ENCODE measurements around the gene KRT82. TPM values are rescaled to one million over a fixed set of nuclear protein-coding genes. Genes with fewer than 3 reads are reported as not detected.

KRT82 gene
- total and polyA plus RNA-seq, 4 donors, result not detected

- peaks cover 0 to 3% (median 0%) of the 10 kb centered on the region in 3 donors for H3K27me3 ChIP-seq (ENCODE audit: control insufficient read depth in 3 of 3, insufficient read depth in 3 of 3, low read length in 2 of 3)
- WGBS, 2 donors, result 51 to 68% methylated on average over 3 of the region's 3 CpGs
- no peak overlapping the region for H3K27ac ChIP-seq (ENCODE audit: low read depth in 1 of 2, low read length in 1 of 2)
- H3K9me3 ChIP-seq (ENCODE audit: control insufficient read depth in 4 of 4, insufficient read depth in 3 of 4, low read length in 3 of 4), result no peaks in the 10 kb centered on the region
- H3K36me3 ChIP-seq (ENCODE audit: control insufficient read depth in 4 of 4, insufficient read depth in 4 of 4, low read length in 4 of 4), result no peaks in the 10 kb centered on the region
- no peak overlapping the region for H3K9ac ChIP-seq (ENCODE audit: insufficient read depth in 1 of 2, low read length in 2 of 2)
- TF ChIP-seq CTCF (IDR thresholded peaks at IDR 0.05; ENCODE audit: control extremely low read depth, extremely low read depth), result no peak
- no peak overlapping the region for H3K4me3 ChIP-seq
- ATAC-seq (ENCODE audit: insufficient read depth, low FRiP score), result no peak
- DNase-seq, result no peak
- H3K4me1 ChIP-seq (ENCODE audit: control insufficient read depth in 5 of 5, insufficient read depth in 5 of 5, low read length in 5 of 5), result no peaks in the 10 kb centered on the region
These were observed 39.7 kb upstream of the KRT82 start for GRCh38 chr12:52445876-52446275.

- no peaks in the 10 kb centered on the region for H3K4me1 ChIP-seq (ENCODE audit: control insufficient read depth in 5 of 5, insufficient read depth in 5 of 5, low read length in 5 of 5)
- TF ChIP-seq CTCF (IDR thresholded peaks at IDR 0.05; ENCODE audit: control extremely low read depth, extremely low read depth), result no peak
- H3K27ac ChIP-seq (ENCODE audit: low read depth in 1 of 2, low read length in 1 of 2), result no peak overlapping the region
- WGBS, 2 donors, result 57 to 81% methylated on average over 10 of the region's 10 CpGs
- H3K27me3 ChIP-seq (ENCODE audit: control insufficient read depth in 3 of 3, insufficient read depth in 3 of 3, low read length in 2 of 3), result peaks cover 0 to 3% (median 0%) of the 10 kb centered on the region in 3 donors
- DNase-seq, result no peak
- no peak overlapping the region for H3K4me3 ChIP-seq
- no peaks in the 10 kb centered on the region for H3K36me3 ChIP-seq (ENCODE audit: control insufficient read depth in 4 of 4, insufficient read depth in 4 of 4, low read length in 4 of 4)
- no peak for ATAC-seq (ENCODE audit: insufficient read depth, low FRiP score)
- no peak overlapping the region for H3K9ac ChIP-seq (ENCODE audit: insufficient read depth in 1 of 2, low read length in 2 of 2)
- H3K9me3 ChIP-seq (ENCODE audit: control insufficient read depth in 4 of 4, insufficient read depth in 3 of 4, low read length in 3 of 4), result no peaks in the 10 kb centered on the region
These were observed 38.8 kb upstream of the KRT82 start for GRCh38 chr12:52444647-52445595.

GRCh38 chr12:52443966-52444365 lies 37.8 kb upstream of the KRT82 start:
- TF ChIP-seq CTCF (IDR thresholded peaks at IDR 0.05; ENCODE audit: control extremely low read depth, extremely low read depth), result no peak
- H3K36me3 ChIP-seq (ENCODE audit: control insufficient read depth in 4 of 4, insufficient read depth in 4 of 4, low read length in 4 of 4), result no peaks in the 10 kb centered on the region
- WGBS, 2 donors, result 85 to 92% methylated on average over 3 of the region's 3 CpGs
- ATAC-seq (ENCODE audit: insufficient read depth, low FRiP score), result no peak
- no peak overlapping the region for H3K27ac ChIP-seq (ENCODE audit: low read depth in 1 of 2, low read length in 1 of 2)
- H3K4me3 ChIP-seq, result no peak overlapping the region
- H3K27me3 ChIP-seq (ENCODE audit: control insufficient read depth in 3 of 3, insufficient read depth in 3 of 3, low read length in 2 of 3), result peaks cover 0 to 3% (median 0%) of the 10 kb centered on the region in 3 donors
- no peaks in the 10 kb centered on the region for H3K9me3 ChIP-seq (ENCODE audit: control insufficient read depth in 4 of 4, insufficient read depth in 3 of 4, low read length in 3 of 4)
- no peak for DNase-seq
- H3K9ac ChIP-seq (ENCODE audit: insufficient read depth in 1 of 2, low read length in 2 of 2), result no peak overlapping the region
- H3K4me1 ChIP-seq (ENCODE audit: control insufficient read depth in 5 of 5, insufficient read depth in 5 of 5, low read length in 5 of 5), result no peaks in the 10 kb centered on the region

Measured in lung (tissue), 12 donors.